HG03571 (cell line): ENCODE data around the gene SOCS4.
"Not testable (repeated sequence)": the region's sequence is repeated elsewhere in the genome, so short reads cannot be mapped to it uniquely, and the experiment has no call there.

Experiments used
- ATAC-seq: cut with Tn5 transposase; IDR thresholded peaks from one replicate; pipeline ENCODE4 v1.9.1; 2021; ENCODE audit not compliant: unreplicated experiment

The SOCS4 gene, protein sequence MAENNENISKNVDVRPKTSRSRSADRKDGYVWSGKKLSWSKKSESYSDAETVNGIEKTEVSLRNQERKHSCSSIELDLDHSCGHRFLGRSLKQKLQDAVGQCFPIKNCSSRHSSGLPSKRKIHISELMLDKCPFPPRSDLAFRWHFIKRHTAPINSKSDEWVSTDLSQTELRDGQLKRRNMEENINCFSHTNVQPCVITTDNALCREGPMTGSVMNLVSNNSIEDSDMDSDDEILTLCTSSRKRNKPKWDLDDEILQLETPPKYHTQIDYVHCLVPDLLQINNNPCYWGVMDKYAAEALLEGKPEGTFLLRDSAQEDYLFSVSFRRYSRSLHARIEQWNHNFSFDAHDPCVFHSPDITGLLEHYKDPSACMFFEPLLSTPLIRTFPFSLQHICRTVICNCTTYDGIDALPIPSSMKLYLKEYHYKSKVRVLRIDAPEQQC

GRCh38 chr14:55026793-55027561 is at the start of gene SOCS4, which contains the start of gene WDHD1:
Gene SOCS4, plus strand, starts transcription at chr14:55027236. Its CDS starts 15,806 bp downstream, at chr14:55043042.
Gene WDHD1, minus strand, starts transcription at chr14:55027099. Its CDS starts 312 bp downstream, at chr14:55026787.
- peak; percentile 86 for ATAC-seq

DNA sequence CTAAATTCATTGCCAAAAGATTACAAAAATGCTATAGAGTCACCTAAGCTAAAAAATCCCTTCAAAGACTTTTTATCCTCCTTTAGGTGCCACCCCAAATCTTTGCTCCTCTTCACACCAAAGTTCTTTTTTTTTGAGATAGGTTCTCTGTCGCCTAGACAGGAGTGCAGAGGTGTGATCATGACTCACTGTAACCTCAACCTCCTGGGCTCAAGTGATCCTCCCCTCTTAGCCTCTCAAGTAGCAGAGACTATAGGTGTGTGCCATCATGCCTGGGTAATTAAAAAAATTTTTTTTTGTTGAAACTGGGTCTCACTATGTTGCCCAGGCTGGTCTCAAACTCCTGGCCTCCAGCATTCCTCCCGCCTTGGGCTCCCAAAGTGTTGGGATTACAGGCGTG is 48.0 kb upstream of the SOCS4 start:
- ATAC-seq = no peak

- ATAC-seq = no peak
These were observed 45.3 kb upstream of the SOCS4 start for GRCh38 chr14:54981698-54982097.

DNA sequence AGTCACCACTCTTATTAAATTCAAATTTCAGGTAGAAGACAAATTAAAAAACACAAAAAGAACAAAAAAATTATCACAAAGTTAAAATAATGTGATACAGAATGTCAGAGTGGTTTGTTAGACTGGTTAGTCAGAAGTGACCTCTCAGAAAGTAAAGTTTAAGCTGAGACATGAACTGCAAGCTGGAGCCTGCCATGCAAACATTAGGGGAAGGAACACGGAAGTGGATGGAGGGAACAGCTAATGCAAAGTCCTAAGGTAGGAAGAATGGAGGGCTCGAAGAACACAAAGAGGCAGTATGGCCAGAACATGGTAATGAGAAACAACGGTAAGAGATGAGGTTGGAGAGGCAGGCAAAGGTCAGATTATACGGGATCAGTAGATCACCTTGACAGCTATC is 41.9 kb upstream of the SOCS4 start:
- no peak for ATAC-seq

DNA sequence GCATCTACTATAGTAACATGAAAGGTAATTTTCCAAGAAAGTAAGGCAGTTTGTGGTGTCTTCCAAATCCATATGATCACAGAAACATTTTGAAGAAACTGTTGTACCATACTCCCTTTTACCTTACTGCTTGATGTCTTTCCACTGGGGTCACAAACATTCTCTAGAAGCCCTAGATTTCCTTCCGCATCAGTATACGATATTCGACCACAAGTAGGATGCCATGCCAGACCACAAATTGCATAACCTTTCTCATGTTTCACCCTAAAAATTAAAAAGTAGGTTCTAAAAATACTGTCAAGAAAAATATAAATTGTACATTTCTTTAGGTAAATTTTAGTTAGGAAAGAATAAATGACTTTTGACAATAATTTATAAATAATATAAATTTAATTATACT is 26.7 kb upstream of the SOCS4 start:
- no peak for ATAC-seq

- ATAC-seq = no peak
These were observed 22.0 kb upstream of the SOCS4 start for GRCh38 chr14:55005071-55005470.

GRCh38 chr14:55015006-55015405 is 12.0 kb upstream of the SOCS4 start:
- no peak for ATAC-seq

GRCh38 chr14:55019968-55020554 is 7.0 kb upstream of the SOCS4 start:
- ATAC-seq = no peak

GRCh38 chr14:55024365-55024764 is 2.7 kb upstream of the SOCS4 start:
- ATAC-seq = not testable (repeated sequence)

GRCh38 chr14:55025948-55026347 is 1.1 kb upstream of the SOCS4 start:
- ATAC-seq = no peak

DNA sequence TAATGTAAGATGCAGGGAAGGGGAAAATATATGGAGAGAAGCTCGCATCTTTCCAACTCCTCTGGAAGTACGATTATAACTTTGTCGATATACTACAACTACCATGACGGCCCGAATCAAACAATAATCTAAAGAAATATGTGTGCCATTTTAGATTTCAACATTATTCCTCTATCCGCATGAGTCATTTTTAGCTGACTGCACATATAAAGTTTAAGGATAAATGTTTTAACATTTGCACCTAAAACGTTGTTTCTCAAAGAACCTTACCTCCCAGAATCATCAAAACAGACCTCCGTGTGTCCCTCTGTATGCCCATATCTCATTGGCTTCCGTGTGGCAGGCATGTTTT is 619 bp upstream of the SOCS4 start:
- no peak for ATAC-seq

DNA sequence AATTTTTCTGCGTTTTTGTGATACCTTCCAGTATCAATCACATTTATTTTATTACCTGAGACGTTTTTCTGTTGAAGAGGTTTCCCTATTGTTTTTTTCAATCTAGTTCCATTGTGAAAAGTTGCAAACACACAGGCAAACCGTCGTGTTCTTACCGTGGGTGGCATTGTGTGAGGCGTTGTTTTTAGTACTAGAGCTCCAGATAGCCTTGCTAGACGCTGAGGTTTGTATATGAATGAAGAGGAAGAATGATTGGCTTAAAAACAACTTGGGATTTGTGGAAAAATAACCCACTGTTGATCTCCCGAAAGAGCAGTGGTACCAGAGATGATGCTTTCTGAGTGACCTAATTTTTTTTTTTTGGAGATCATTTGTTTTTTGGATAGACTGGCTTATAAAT is 1.0 kb downstream of the SOCS4 start:
- no peak for ATAC-seq

DNA sequence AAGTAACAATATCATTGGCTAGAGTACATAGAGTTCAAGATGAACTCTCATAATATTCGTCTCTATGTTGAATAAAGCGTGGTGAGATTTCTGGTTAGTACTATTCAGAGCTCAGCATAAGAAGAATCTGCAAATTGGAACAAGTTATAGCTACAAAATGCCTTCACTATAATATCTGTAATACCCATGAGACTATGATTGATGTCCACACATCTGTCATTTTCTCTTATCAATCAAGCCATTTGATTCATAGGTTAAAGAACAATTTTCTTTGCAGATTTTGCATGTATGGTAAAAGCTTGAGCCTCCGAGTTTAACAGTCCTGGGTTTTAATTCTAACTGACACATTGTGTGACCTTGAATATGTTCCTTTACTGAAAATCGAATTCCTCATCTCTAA is 1.4 kb downstream of the SOCS4 start:
- no peak for ATAC-seq

DNA sequence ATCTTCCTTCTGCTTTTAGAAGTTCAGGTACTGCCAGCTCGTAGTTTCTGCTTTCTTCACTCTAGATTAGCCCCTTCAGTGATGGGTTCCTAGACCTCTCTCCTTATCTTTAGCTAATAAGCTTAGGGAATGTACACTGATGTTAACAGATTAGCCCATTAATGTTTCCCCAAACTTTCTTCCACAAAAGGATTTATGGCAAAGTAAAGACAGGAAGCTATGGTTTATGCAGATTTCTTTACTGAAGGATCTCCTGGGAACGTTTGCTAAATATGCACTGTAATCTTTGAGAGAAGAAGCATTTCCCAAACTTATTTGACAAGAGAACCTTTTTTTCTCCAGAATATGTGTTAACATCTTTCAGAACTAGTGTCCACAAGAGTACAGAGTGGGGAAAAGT is 4.2 kb downstream of the SOCS4 start:
- no peak for ATAC-seq

- ATAC-seq = not testable (repeated sequence)
These were observed 11.0 kb downstream of the SOCS4 start for GRCh38 chr14:55037995-55038394.

- ATAC-seq = no peak
These were observed 11.7 kb downstream of the SOCS4 start for GRCh38 chr14:55038708-55039107.

DNA sequence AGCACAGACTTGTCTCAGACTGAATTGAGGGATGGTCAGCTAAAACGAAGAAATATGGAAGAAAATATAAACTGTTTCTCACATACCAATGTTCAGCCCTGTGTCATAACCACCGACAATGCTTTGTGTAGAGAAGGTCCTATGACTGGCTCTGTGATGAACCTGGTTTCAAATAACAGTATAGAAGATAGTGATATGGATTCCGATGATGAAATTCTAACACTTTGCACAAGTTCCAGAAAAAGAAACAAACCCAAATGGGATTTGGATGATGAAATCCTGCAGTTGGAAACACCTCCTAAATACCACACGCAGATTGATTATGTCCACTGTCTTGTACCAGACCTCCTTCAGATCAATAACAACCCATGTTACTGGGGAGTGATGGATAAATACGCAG is 16.5 kb downstream of the SOCS4 start:
- no peak for ATAC-seq

DNA sequence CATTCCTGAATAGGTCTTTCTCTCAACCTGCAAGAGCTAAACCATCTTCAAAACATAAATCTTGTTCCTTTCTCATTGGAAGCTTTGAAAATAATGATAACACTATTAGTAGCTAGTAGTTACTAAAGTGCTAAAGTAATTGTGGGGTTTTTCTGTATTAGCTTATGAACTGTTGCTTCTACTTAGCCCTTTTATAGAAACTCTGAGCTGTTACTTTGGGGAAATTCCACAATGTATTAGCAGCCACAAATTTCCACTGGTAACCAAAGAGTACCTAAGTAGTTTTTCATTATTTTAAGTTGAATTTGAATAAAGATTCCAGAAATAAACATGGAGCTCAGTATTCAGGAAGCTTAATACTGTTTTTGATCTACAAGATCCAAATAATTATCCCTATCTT is 18.1 kb downstream of the SOCS4 start:
- ATAC-seq = no peak

DNA sequence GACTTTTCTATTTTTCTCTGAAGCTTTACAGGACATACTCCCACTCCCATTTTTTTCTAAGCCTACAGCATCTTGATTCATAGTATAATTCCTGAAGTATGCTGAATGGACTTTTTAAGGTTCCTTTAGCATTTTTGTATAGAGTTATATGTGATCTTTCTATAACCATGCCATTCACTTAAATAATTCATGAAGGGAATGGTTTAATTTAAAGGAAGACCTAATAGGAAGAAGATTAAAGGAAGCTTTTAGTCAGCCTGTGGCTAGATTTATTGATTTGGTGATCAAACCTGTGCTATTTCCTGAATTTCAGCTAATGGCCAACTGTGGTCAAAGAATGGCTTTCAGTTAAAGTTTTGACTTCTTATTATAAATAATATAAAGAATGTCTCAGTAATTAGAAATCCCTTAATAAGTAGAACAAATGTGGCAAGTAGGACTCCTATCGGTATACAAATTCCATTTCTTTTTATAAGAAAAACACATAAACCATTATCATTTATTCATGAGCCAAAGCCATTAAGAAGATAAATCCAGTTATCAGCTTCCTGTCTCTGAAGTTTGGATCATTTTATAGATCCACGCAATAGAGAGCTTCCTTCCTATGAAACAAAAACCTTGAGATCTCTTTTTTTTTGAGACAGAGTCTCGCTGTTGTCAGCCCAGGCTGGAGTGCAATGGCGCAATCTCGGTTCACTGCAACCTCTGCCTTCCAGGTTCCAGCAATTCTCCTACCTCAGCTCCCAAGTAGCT is 20.4 kb downstream of the SOCS4 start:
- no peak for ATAC-seq

DNA sequence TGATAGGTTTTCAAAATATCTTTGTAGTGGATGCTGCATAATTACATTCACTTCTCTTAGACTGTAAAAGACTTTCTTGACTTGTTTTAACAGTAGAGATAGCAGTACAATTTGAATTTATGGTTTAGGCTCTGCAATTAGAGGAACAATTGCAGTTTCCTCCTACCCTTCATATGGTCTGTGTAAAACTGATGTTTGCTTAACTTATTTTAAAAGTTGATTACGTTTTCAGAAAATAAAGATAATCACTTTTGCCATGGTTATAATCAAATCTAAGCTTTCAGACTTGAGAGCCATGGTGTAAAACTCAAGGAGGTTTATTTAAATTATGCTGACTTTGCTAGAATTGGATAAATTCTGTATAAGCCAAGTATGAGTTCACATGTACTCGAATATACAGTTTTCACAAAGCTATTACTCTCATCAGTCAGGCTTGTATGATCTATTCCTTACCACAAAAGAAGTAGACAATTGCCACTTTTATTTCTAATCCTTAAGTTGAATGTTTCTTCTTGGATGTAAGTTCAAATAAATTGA is 21.9 kb downstream of the SOCS4 start:
- no peak for ATAC-seq

GRCh38 chr14:55051165-55051422 is 24.1 kb downstream of the SOCS4 start:
- peak; percentile 16 for ATAC-seq
